ENCODE results near the gene OR2G6.
"Not testable (repeated sequence)": the region's sequence is repeated elsewhere in the genome, so short reads cannot be mapped to it uniquely, and the experiment has no call there.

GRCh38 chr1:248496661-248497060 is 11.2 kb upstream of the OR2G6 start:
- TF ChIP-seq, protein P1, sequence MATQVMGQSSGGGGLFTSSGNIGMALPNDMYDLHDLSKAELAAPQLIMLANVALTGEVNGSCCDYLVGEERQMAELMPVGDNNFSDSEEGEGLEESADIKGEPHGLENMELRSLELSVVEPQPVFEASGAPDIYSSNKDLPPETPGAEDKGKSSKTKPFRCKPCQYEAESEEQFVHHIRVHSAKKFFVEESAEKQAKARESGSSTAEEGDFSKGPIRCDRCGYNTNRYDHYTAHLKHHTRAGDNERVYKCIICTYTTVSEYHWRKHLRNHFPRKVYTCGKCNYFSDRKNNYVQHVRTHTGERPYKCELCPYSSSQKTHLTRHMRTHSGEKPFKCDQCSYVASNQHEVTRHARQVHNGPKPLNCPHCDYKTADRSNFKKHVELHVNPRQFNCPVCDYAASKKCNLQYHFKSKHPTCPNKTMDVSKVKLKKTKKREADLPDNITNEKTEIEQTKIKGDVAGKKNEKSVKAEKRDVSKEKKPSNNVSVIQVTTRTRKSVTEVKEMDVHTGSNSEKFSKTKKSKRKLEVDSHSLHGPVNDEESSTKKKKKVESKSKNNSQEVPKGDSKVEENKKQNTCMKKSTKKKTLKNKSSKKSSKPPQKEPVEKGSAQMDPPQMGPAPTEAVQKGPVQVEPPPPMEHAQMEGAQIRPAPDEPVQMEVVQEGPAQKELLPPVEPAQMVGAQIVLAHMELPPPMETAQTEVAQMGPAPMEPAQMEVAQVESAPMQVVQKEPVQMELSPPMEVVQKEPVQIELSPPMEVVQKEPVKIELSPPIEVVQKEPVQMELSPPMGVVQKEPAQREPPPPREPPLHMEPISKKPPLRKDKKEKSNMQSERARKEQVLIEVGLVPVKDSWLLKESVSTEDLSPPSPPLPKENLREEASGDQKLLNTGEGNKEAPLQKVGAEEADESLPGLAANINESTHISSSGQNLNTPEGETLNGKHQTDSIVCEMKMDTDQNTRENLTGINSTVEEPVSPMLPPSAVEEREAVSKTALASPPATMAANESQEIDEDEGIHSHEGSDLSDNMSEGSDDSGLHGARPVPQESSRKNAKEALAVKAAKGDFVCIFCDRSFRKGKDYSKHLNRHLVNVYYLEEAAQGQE (IDR thresholded peaks at IDR 0.05; ENCODE audit: low read depth, low read length), result not testable (repeated sequence)
- not testable (repeated sequence) for TF ChIP-seq NBN (IDR thresholded peaks at IDR 0.05); ATF3 (IDR thresholded peaks at IDR 0.05; ENCODE audit: borderline replicate concordance, extremely low read depth, low read depth, low read length); NFYB (IDR thresholded peaks at IDR 0.05; ENCODE audit: insufficient read depth, low read depth, low read length); CTCF (IDR thresholded peaks at IDR 0.05 in 2 of 3, conservative IDR thresholded peaks at IDR 0.05 in 1 of 3; ENCODE audit: control insufficient read depth in 2 of 3, extremely low read depth in 1 of 3, insufficient read depth in 1 of 3, low read depth in 3 of 3, low read length in 3 of 3); MAX (IDR thresholded peaks at IDR 0.05; ENCODE audit: low read depth, low read length)
